ENCODE results near the gene UBR4. TPM values are rescaled to one million over a fixed set of nuclear protein-coding genes. Genes with fewer than 3 reads are reported as not detected.

The UBR4 gene
- total and polyA plus RNA-seq, 7 donors, result 32.4 to 215 (median 73.5) TPM

DNA sequence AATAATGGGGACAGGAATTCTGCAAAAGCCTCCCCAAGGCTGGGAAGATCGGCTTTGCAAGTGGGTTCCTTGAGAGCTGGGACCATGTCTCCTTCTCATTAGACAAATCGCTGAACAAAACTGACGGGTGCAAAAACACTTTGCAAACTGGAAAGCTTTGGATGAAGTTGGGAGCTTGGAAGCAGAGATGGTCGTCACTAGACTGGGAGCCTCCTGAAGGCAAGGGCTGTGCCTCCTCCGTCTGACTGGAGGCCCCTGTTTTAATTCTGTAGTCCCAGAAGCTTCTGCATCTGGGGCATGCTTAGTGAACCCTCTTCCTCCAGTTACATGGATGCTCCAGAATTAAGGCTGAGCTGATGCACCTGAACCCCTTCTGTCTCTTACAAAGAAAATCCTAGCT lies 171.3 kb downstream of the UBR4 start:
- TF ChIP-seq POLR2A (IDR thresholded peaks at IDR 0.05), result no peak
- no peak for TF ChIP-seq POLR2AphosphoS5 (IDR thresholded peaks at IDR 0.05)
- TF ChIP-seq EP300 (IDR thresholded peaks at IDR 0.05), result no peak
- no peak for TF ChIP-seq CTCF (IDR thresholded peaks at IDR 0.05)
- Histone ChIP-seq H3K4me1 (peaks cover 0 to 9% (median 3%) of the 10 kb centered on the region in 4 donors), H3K27ac (no peak overlapping the region), H3K36me3 (no peaks in the 10 kb centered on the region), H3K27me3 (peaks cover 0 to 15% (median 8%) of the 10 kb centered on the region in 3 donors), H3K9me3 (no peaks in the 10 kb centered on the region), H3K4me3 (no peak overlapping the region)
- intact Hi-C loops (cut with DNase I), result no loop called here
- 91 to 92% methylated on average over 5 of the region's 5 CpGs for WGBS, 2 donors
- no peak for DNase-seq

GRCh38 chr1:19038096-19038495 lies 172.0 kb downstream of the UBR4 start:
- no peak for TF ChIP-seq CTCF (IDR thresholded peaks at IDR 0.05)
- no peak for TF ChIP-seq POLR2A (IDR thresholded peaks at IDR 0.05)
- TF ChIP-seq POLR2AphosphoS5 (IDR thresholded peaks at IDR 0.05), result no peak
- no peak for TF ChIP-seq EP300 (IDR thresholded peaks at IDR 0.05)
- DNase-seq, result no peak
- 51 to 75% methylated on average over 5 of the region's 5 CpGs for WGBS, 2 donors
- intact Hi-C loops (cut with DNase I), result no loop called here
- no peaks in the 10 kb centered on the region for H3K36me3 ChIP-seq
- peaks cover 0 to 9% (median 2%) of the 10 kb centered on the region in 3 donors for H3K27me3 ChIP-seq
- H3K27ac ChIP-seq, result no peak overlapping the region
- H3K9me3 ChIP-seq, result no peaks in the 10 kb centered on the region
- no peak overlapping the region for H3K4me3 ChIP-seq
- peaks cover 0 to 13% (median 4%) of the 10 kb centered on the region in 4 donors for H3K4me1 ChIP-seq

- no peak for DNase-seq
- H3K36me3 ChIP-seq, result no peaks in the 10 kb centered on the region
- 83% methylated on average over 4 of the region's 4 CpGs for WGBS, 2 donors
- intact Hi-C loops (cut with DNase I), result no loop called here
- H3K4me3 ChIP-seq, result no peak overlapping the region
- H3K27ac ChIP-seq, result no peak overlapping the region
- H3K9me3 ChIP-seq, result no peaks in the 10 kb centered on the region
- TF ChIP-seq CTCF (IDR thresholded peaks at IDR 0.05) (no peak), POLR2AphosphoS5 (IDR thresholded peaks at IDR 0.05) (no peak), EP300 (IDR thresholded peaks at IDR 0.05) (no peak)
- peaks cover 0 to 13% (median 4%) of the 10 kb centered on the region in 4 donors for H3K4me1 ChIP-seq
- peaks cover 0 to 5% (median 0%) of the 10 kb centered on the region in 3 donors for H3K27me3 ChIP-seq
Measured at GRCh38 chr1:19037659-19038058, 172.4 kb downstream of the UBR4 start.

GRCh38 chr1:19036813-19037605 lies 173.1 kb downstream of the UBR4 start:
- DNase-seq, result no peak
- H3K9me3 ChIP-seq, result no peaks in the 10 kb centered on the region
- H3K36me3 ChIP-seq, result no peaks in the 10 kb centered on the region
- peaks cover 0 to 13% (median 4%) of the 10 kb centered on the region in 4 donors for H3K4me1 ChIP-seq
- no peak overlapping the region for H3K4me3 ChIP-seq
- H3K27ac ChIP-seq, result no peak overlapping the region
- no peaks in the 10 kb centered on the region for H3K27me3 ChIP-seq
- intact Hi-C loops (cut with DNase I), result no loop called here
- TF ChIP-seq POLR2AphosphoS5 (IDR thresholded peaks at IDR 0.05), result no peak
- TF ChIP-seq CTCF (IDR thresholded peaks at IDR 0.05), result no peak
- no peak for TF ChIP-seq EP300 (IDR thresholded peaks at IDR 0.05)
- TF ChIP-seq POLR2A (IDR thresholded peaks at IDR 0.05), result no peak
- WGBS, 2 donors, result 93% methylated on average over 15 of the region's 15 CpGs

Measured in sigmoid colon (tissue), 7 donors.